NCI-H226 (cell line): ENCODE data around the gene FAM81A.
"Not testable (repeated sequence)": the region's sequence is repeated elsewhere in the genome, so short reads cannot be mapped to it uniquely, and the experiment has no call there.

Experiments
- DNase-seq: peaks from one replicate; pipeline ENCODE4 v3.0.0-alpha.2; 2015

Gene FAM81A

DNA sequence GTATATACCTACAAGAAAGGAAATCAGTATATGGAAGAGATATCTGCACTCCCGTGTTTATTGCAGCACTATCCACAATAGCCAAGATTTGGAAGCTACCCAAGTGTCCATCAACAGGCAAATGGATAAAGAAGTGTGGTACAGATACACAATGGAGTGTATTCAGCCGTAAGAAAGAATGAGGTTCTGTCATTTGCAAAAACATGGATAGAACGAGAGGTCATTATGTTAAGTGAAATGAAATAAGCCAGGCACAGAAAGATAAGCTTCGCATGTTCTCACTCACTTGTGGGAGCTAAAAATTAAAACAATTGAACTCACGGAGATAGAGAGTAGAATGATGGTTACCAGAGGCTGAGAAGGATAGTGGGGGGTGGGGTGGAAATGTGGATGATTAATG, 53.1 kb downstream of the FAM81A start:
- no peak for DNase-seq

DNA sequence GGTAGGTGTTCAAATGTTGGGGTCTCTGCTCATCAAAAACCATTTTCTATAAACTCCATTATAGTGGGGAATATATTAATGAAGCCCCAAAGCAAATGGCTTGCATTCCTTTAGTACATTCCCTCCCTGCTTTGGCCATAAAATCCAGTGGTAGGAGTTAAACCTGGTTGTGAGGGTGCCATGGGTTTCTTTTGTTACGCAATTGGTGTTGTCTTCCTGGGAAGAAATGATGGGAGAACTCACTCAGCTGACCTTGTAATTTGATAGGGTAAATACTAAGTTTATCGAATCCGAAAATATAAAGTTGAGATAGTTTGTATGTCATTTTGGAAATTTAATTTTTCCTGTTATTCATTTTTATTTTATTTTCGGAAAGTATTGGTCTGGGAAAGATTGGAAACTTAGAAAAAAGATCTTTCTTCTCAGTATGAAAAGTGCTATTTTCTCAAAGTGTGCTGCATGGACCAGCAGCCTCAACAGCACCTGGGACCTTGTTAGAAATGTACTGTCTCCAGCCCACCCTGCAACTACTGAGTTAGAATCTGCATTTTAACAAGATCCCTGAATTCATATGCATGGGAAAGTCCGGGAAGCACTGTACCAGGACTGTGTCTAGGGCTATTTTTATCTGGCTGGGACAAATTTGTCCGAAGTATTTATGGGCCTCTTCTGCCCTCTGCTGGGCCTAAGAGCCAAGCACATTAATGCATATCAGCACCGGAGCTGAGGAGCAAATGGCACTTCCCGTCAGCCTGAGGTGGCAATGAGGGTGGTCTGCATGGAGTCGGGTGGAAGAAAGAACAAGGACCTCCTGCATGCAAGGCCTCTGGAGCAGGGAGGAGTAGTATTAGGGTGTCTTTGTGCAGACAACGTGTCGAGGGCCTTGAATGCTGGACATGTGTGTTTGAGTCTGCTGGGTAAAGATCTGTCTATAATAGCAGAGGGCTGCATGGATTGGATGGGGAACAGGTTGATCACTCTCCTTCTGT, 54.7 kb downstream of the FAM81A start:
- DNase-seq = peak; percentile 67

DNA sequence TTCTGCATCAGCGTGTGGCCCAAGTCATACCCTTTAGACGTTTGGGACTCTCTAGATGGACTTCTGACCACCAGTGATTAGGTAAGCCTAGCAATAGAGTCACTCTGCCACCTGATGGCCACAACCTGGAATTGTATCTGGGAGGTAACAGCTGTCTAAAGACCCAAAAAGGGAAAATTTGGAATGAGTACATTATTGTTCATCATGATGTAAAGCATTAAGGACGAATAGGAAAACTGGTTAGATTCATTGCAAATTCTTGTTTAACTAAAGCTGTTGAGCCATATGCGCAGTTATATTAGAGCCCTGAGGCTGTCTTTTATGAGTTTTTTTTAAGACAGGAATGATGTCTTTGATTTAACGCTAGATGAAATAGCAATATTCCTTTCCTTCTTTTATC, 63.6 kb downstream of the FAM81A start:
- peak; percentile 59 for DNase-seq

DNA sequence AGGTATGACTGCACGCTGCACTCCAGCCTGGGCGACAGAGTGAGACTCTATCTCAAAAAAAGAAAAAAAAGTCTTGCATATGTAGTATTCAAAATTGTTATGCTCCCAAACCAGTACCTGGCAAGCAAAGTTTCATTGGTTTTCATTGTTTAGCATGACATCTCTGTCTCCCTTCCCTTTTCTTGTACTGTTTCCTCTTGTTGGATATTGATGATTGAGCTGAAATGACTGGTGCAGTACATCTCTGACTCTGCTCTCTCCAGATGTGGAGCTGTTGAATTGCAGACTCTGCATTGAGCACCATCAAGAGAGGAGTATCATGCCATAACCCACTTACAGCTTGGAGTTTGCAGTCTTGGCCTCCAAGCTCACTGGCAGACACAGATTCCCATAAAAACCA, 77.2 kb downstream of the FAM81A start:
- no peak for DNase-seq

DNA sequence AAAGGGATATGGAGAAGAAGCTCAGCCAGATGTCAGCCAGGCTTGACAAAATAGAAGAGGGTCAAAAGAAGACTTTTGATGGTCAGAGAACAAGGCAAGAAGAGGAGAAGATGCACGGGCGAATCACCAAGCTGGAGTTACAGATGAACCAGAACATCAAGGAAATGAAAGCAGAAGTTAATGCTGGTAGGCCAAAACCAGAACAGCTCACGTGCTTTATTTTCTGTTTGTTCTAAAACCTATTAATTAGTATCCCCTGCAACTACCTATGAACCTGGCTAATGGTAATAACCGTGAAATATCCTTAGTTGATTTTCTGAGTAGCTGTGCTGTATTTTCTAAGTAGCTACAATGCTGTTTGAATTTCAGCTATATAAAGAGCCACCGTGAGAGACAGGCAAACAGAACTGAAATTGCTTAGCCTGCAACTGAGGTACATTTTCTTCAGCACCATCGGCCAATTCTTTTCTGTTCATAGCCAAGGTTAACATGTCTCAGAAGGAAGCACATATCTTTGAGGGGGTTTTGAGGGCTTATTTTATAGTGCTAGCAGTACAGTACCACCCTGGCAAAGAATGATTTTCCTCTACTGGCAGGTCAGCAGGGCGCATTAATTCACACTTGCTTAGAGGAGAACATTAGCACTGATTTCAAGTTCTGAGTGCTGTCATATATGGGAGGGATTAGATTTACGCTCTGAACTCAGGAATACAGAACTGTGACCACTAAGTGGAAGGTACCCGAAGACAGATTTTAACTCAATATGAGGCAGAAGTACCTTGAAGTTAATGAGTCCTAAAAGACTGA, 78.9 kb downstream of the FAM81A start:
- no peak for DNase-seq

DNA sequence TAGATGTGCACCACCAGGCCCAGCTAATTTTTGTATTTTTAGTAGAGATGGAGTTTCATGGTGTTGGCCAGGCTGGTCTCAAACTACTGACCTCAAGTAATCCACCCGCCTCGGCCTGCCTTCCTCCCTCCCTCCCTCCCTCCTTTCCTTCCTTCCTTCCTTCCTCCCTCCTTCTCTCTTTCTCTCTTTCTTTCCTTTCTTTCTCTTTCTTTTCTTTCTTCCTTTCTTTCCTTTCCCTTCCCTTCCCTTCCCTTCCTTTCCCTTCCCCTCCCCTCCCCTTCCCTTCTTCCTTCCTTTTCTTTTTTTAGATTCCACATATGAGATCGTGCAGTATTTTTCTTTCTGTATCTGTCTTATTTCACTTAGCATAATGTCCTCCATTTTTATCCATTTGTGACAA, 81.3 kb downstream of the FAM81A start:
- no peak for DNase-seq

DNA sequence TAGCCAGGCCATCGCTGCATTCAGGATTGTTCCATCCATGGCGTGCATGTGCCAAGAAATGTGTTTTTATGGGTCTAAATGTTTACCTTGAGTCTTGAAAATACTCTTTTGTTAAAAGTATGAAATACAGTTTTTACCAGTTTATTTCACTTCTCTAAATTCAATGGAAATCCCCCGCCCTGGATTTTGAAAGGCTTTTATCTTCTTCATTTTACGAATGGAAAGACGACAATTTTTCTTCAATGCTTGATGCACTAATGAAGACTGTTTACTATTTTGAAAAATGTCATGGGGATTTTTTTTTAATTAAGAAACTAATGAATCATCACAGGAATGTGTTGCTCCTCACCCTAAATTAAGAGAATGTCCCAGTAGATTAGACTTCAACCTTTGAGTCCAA, 83.5 kb downstream of the FAM81A start:
- no peak for DNase-seq

DNA sequence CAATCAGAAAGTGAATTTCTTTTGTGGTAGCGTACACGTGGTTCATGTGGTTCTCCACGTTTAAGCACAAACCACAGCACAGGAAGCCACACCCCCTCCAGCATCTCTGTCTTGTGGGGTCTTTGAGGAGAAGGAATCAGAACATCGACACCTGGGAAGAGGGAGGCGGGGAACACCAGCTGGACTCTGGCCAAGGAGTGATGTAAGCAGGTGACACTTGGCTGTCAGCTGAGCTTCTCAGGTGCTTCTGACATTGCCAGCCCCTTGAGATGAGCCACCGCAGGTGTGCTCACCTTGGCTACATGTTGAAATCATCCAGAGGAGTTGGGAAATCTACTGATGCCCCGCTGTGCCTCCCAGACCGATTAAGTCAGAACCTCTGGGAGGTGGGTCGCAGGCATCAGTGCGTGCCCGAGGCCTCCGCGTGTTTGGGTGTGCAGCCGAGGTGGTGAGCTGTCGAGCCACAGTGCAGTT, 85.0 kb downstream of the FAM81A start:
- DNase-seq = no peak

DNA sequence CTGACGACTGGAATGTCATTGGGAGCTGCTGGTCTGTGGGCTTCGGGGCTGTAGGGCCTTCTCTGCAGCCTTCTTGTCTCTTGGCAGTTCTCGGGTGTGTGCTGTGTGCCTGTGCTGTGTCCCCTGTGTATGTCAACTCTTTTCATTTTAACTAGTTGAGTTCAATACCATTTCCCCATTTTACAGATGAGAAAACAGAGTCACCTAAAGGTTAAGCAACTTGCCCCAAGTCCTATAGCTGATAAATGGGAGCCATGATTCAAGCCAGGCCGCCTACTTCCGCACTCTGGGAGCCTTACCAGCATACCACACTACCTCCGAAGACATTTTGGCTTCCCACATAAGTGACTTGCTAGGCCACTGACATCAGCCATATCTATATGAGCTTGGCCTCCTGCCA, 85.7 kb downstream of the FAM81A start:
- DNase-seq = no peak

DNA sequence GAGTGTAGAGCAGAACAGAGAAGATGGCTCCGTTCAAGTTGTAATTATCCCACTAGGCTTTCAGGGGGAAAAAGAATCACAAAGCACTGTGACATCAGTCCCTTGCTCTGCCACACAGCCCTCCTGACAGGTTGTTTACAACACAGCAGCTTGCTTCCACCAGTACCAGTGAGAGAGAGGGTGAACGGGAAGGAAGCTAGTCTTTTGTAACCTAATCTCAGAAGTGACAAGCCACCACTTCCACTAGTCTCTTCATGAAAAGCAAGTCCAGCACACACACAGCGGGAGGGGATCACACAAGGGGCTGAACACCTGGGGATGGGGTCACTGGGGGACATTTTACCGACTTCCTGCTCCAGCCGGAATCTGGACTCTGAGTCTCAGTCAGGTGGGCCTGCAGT, 86.3 kb downstream of the FAM81A start:
- DNase-seq = no peak

DNA sequence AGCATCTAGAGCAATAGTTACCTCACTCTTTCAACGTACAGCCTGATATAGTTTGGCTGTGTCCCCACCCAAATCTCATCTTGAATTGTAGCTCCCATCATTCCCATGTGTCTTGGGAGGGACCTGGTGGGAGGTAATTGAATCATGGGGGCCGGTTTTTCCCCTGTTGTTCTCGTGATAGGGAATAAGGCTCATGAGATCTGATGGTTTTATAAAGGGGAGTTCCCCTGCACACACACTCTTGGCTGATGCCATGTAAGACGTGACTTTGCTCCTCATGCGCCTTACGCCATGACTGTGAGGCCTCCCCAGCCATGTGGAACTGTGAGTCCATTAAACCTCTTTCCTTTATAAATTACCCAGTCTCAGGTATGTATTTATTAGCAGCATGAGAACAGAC, 88.5 kb downstream of the FAM81A start:
- DNase-seq = not testable (repeated sequence)

DNA sequence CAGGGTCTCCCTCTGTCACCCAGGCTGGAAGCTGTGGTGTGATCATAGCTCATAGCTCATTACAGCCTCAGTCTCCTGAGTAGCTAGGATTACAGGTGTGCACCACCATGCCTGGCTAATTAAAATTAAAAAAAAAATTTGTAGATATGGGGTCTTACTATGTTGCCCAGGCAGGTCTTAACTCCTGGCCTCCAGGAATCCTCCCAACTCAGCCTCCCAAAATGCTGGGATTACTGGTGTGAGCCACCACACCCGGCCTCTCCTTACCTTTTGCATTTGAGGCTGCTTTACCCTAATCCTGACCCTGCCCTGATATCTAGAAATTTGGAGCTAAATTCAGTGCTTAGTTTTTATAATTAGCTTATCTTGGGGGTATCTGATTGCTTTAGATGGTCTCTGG, 90.4 kb downstream of the FAM81A start:
- no peak for DNase-seq

DNA sequence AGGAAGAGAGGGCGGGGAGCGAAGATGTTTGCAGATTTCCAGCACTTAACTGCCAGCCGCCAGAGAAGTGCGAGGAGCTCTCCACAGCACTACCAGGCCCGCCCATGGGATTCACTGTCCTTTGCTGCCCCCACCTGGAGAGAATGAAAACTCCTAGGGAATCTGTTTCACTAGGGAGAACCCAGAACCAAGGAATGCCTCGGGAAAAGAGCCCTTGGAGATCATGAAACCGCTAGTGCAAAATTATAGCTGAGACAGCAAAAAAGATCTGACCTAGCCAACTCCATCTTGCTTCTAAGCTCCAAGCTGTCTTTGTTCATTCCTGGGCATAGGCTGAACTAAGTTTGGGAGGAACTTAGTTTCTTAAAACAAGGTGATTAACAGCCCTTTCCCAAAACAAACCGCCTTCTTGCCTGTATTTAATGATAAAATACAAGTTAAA, 91.0 kb downstream of the FAM81A start:
- peak; percentile 89 for DNase-seq

DNA sequence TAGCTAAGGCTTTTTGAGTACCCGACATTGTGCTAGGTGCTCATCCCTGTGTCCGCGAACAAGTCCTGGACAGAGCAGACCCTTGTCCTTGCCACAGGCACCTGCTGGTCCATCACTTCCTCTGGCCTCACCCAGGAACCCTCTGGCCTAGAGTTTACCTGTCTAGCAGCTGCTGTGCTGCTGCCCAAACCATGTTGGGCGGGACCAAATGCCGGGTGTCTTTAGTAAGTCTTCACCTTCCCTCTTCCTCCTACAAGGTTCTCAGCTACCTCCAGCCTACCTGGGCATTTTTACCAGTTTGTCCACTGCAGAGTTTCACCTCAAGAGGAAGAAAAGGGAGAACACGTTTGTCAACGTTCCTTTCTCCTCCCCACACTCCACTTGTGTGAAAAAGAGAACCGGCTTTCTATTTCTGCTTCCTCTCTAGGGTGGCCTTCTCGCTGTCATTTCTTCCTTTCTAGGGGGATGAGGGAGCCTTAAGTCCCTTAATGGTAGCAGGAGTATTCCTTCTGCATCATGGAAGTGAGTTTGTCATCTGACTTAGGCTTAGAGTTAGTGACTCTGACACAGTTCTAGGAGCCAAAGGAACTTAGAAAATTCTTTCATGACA, 93.2 kb downstream of the FAM81A start:
- DNase-seq = no peak

DNA sequence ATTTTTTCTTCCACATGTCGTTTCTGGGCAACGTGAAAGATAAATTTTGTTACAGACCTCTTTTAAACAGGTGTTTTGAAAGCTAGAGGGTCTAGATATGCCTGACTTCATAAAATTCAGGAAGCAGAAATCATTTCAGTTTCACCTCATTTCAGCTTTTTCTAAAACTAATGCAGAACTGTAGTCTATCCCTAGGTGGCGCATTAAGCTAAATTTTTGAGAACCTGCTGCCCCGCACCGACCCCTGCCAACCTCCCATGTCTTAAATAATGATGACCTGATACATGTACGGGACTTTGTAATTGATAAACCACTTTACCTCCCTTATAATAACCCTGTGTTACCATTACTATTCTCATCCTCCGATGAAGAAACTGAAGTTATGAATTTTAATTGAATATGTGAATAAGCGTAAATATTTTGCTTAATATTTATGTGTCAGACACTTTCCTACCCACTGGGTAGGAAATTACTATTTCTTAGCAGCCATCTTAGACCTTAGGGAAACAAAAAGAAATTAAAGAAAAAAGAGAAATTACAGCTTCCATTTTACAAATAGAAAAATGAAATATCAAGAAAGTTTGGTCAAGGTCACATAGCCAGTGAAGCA, 94.9 kb downstream of the FAM81A start:
- DNase-seq = no peak

DNA sequence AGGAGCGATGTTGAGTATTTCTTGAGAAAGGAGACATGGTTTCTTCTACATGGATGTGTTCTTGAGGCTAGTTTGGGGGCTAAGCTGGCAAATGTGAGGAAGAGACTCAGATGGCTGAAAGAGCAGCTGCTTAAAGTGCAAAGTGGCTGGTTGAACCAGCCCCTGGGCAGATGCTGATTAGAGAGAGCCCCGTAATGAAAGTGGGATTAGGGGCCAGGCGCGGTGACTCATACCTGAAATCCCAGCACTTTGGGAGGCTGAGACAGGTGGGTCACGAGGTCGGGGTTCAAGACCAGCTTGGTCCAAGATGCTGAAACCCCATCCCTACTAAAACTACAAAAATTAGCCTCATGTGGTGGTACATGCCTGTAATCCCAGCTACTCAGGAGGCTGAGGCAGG, 98.6 kb downstream of the FAM81A start:
- no peak for DNase-seq

DNA sequence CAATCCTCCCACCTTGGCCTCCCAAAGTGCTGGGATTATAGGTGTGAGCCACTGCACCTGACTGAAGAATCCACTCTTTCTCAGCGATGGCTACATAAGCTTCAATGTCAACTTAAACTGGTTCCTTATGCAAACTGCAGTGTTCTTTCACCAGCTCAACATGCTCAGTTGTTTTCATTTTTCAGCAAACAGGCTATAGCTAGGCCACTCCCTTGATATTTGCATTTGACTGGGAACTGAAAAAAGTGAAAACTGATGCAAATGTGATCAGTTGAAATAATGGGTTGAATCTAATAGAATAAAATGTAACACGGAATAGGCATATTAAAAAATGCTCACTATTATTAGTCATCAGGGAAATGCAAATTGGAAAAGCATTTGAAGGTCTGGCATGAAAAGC, 99.4 kb downstream of the FAM81A start:
- DNase-seq = no peak

DNA sequence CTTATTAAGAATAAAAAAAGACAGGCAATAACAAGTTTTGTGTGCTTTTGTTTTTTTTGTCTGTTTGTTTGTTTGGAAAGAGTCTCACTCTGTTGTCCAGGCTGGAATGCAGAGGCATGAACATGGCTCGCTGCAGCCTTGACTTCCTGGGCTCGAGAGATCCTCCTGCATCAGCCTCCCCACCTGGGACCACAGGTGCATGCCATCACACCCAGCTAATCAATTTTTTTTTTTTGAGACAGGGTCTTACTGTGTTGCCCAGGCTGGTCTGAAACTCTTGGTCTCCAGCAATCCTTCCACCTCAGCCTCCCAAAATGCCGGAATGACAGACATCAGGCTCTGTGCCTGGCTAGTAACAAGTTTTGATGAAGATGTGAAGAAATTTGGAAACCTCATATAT, 100.5 kb downstream of the FAM81A start:
- no peak for DNase-seq

DNA sequence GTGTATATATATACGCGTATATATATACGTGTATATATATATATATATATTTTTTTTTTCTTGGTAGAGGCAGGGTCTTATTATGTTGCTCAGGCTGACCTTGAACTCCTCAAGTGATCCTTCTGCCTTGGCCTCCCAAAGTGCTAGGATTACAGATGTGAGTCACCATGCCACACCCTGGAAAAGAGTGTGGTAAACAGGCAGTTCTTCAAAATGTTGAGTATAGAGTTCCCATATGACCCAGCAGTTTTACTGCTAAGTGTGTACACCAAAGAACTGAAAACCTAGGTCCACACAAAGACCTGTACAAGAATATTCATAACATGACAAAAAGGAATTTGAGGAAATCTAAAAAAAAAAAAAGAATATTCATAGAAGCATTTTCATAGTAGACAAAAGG, 101.8 kb downstream of the FAM81A start:
- peak; percentile 26 for DNase-seq

DNA sequence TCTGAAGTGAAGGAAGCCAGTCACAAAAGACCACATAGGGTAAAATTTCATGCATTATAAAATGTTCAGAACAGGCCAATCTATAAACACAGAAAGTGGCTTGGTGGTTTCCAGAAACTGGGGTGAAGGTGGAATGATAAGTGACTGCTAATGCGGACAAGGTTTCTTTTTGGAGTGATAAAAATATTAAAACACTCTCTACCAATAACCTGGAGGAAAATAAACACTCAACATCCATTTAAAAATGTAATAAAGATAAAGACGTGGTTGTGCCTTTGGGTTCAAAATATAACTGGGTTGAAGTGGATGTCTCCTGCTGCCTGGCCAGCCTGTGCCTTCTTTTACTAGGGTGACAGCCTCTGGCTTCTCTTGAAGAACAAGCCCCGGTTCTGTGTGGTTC, 102.7 kb downstream of the FAM81A start:
- no peak for DNase-seq

DNA sequence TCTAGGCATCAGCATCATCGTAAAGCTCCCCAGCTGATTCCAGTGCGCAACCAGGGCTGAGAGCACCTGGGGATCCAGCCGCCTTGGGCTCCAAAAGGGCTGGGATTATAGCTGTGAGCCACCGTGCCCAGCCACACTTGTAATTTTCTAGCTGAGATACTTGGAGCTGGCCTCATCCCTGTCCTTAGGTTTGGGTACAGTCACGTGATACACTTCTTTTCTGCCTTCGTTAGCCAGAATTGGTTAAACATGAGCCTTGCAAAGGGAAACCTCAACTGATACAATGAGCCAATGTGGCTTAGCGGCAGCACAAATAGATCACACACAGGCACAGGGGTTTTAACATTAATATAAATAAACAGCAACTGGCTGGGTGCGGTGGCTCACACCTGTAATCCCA, 103.8 kb downstream of the FAM81A start:
- no peak for DNase-seq

DNA sequence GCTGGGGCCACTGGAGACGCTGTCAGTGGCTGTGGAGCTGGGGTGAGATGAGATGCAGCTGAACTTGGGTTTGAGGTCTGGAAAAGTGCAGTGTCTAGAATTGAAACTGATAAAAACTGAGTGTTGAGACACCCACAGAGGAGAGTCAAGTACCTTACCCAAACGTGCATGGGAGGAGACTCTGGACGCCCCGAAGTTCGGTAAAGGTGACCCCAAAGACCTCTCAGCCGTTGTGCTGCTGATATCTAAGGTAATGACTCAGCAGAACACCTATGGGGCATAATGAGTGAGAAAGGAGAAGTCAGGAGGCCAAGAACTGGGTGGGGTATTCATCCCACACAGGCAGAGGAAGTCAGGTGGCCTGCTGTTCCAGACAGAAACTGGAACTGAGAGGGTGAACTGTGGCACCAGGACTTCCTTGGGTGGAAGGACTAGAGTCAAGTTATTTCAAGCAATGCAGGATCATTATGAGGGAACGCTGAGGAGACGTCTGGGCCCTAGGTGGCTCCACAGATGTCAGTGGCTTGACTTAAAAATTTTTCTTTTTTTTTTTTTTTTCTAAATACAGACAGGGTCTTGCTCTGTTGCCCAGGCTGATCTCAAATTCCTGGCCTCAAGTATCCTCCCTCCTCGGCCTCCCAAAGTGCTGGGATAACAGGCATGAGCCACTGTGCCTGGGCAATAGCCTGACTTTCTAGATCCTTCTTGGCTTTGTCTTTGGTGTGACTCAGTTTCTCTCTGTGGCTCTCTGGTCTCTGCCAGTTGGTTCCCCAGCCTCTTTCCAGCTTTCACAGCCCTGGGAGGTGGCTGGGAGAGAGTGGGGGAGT, 105.9 kb downstream of the FAM81A start:
- DNase-seq = no peak
